Glutamatergic neuron (in vitro differentiated cells): ENCODE results near the gene MCM8. TPM values are rescaled to one million over a fixed set of nuclear protein-coding genes. Genes with fewer than 3 reads are reported as not detected.

Source experiments
- DNase-seq: peaks from one replicate; pipeline ENCODE4 v3.0.0; 2022
- H3K27ac Mint-ChIP-seq: one replicate; pipeline ENCODE4 v1.8.0; 2020; ENCODE audit warnings: mild to moderate bottlenecking, mixed read lengths, inconsistent platforms; ENCODE audit not compliant: unreplicated experiment
- H3K27me3 Mint-ChIP-seq: one replicate; pipeline ENCODE4 v1.8.0; 2020; ENCODE audit warnings: mild to moderate bottlenecking, moderate library complexity, mixed read lengths, inconsistent platforms; ENCODE audit not compliant: unreplicated experiment
- H3K36me3 Mint-ChIP-seq: one replicate; pipeline ENCODE4 v1.8.0; 2020; ENCODE audit warnings: mild to moderate bottlenecking, mixed read lengths, inconsistent platforms; ENCODE audit not compliant: unreplicated experiment
- H3K4me1 Mint-ChIP-seq: one replicate; pipeline ENCODE4 v1.8.0; 2020; ENCODE audit warnings: mild to moderate bottlenecking, low read depth, mixed read lengths, inconsistent platforms; ENCODE audit not compliant: unreplicated experiment
- H3K4me3 Mint-ChIP-seq: one replicate; pipeline ENCODE4 v1.8.0; 2020; ENCODE audit warnings: mild to moderate bottlenecking, mixed read lengths, inconsistent platforms; ENCODE audit not compliant: unreplicated experiment
- H3K9me3 Mint-ChIP-seq: one replicate; pipeline ENCODE4 v1.8.0; 2020; ENCODE audit warnings: mild to moderate bottlenecking, moderate library complexity, mixed read lengths, inconsistent platforms; ENCODE audit not compliant: unreplicated experiment
- total RNA-seq: library from RNA; stranded (reverse); fragmentation: NEBNext Ultra II Directional; extraction: Animal tissue kit (Norgen Biotek cat#: 25700); gene quantifications from one replicate; pipeline ENCODE4 v1.2.1, GENCODE V29; 2021; ENCODE audit not compliant: unreplicated experiment
- TF ChIP-seq, protein P1 (sequence below): fragments of 200-600 bp; sonication (generic); IDR thresholded peaks from one replicate; pipeline ENCODE4 v1.5.0; 2021; ENCODE audit not compliant: partially characterized antibody, unreplicated experiment

The MCM8 gene
- total RNA-seq, 1 donor from 2014 or later, result 10.1 TPM

DNA sequence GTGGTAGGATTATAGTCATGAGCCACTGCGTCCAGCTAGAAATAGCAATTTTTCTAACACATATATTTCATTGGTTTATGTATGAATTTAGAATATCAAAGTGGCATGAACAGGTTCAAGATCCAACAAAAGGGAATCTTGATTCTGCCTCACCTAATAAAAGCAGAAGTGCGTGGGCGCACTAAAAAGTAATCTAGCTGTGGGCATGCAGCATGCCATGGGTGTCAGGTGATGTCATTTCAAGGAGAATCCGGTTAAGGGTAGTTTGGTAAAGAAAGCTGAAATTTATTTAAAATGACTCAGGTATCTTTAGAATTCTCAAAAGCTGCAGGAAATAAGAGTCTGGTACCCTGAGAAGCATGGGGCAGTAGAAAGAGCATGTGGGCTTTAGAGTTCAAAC is 85.8 kb downstream of the MCM8 start:
- Mint-ChIP-seq H3K27me3 (no peaks in the 10 kb centered on the region), H3K36me3 (no peaks in the 10 kb centered on the region), H3K9me3 (no peaks in the 10 kb centered on the region), H3K27ac (no peak overlapping the region), H3K4me1 (no peaks in the 10 kb centered on the region), H3K4me3 (no peak overlapping the region)
- no peak for DNase-seq
- TF ChIP-seq, protein P1, sequence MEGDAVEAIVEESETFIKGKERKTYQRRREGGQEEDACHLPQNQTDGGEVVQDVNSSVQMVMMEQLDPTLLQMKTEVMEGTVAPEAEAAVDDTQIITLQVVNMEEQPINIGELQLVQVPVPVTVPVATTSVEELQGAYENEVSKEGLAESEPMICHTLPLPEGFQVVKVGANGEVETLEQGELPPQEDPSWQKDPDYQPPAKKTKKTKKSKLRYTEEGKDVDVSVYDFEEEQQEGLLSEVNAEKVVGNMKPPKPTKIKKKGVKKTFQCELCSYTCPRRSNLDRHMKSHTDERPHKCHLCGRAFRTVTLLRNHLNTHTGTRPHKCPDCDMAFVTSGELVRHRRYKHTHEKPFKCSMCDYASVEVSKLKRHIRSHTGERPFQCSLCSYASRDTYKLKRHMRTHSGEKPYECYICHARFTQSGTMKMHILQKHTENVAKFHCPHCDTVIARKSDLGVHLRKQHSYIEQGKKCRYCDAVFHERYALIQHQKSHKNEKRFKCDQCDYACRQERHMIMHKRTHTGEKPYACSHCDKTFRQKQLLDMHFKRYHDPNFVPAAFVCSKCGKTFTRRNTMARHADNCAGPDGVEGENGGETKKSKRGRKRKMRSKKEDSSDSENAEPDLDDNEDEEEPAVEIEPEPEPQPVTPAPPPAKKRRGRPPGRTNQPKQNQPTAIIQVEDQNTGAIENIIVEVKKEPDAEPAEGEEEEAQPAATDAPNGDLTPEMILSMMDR, result no peak

DNA sequence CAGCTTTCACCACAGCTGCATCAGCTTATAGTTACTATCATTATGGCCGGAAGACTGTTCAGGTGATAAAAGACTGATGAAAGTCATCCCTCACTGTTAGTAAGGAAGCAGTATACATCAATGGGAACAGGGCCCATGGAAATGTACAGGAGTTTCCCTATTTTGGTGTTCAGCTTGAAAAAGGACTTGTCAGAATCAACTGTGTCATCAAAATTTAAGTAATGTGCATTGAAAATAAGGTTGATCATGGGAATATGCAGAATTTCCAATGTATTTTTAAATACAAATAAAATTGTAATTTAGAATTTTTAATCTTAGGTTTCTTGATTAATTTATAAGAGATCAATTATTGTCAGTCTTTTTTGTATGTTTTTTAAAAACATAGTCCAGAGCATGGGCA is 86.6 kb downstream of the MCM8 start:
- Mint-ChIP-seq H3K9me3 (no peaks in the 10 kb centered on the region), H3K27ac (no peak overlapping the region), H3K4me3 (no peak overlapping the region), H3K4me1 (no peaks in the 10 kb centered on the region), H3K27me3 (no peaks in the 10 kb centered on the region), H3K36me3 (no peaks in the 10 kb centered on the region)
- TF ChIP-seq, protein P1, result no peak
- DNase-seq, result no peak

DNA sequence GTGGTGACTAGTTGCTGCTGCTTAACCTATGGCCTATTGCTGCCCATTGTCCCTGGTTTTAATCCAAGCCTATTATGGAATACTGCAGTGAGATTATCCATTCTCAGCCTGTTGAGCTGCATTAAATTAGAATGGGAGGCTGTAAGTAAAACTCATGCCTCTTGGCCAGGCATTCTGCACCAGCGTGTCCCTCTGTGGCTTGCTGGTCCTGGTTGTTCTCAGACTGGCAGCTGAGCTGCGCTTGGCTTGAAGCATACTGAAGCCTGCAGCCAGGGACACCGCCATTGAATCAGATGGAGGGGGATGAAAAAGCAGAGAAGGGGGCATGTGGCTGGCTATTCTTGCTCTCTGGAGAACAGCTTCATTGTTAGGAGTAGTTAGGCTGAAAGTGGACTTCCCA is 87.8 kb downstream of the MCM8 start:
- H3K9me3 Mint-ChIP-seq, result no peaks in the 10 kb centered on the region
- H3K4me1 Mint-ChIP-seq, result no peaks in the 10 kb centered on the region
- no peak overlapping the region for H3K4me3 Mint-ChIP-seq
- no peak overlapping the region for H3K27ac Mint-ChIP-seq
- no peaks in the 10 kb centered on the region for H3K36me3 Mint-ChIP-seq
- peaks cover 1% of the 10 kb centered on the region for H3K27me3 Mint-ChIP-seq
- DNase-seq, result no peak
- TF ChIP-seq, protein P1, result no peak

DNA sequence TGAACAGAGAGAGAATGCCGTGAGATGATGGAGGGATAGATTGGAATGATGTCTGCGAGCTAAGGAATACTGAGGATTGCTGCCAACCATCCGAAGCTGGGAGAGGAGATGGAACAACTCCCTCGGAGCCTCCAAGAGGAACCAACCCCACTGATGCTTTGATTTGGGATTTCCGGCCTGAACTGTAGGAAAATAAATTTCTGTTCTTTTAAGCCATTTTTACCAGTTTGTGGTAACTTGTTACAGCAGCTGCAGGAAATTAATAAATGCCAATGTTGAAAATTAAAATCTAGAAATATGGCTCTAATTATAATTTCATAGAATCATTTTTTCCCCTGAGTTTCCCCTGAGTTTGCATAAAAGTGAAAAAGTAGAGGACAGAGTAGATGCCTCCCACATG is 89.3 kb downstream of the MCM8 start:
- no peaks in the 10 kb centered on the region for H3K4me1 Mint-ChIP-seq
- peaks cover 1% of the 10 kb centered on the region for H3K27me3 Mint-ChIP-seq
- no peaks in the 10 kb centered on the region for H3K36me3 Mint-ChIP-seq
- no peaks in the 10 kb centered on the region for H3K9me3 Mint-ChIP-seq
- TF ChIP-seq, protein P1, result no peak
- DNase-seq, result no peak
- no peak overlapping the region for H3K27ac Mint-ChIP-seq
- no peak overlapping the region for H3K4me3 Mint-ChIP-seq

DNA sequence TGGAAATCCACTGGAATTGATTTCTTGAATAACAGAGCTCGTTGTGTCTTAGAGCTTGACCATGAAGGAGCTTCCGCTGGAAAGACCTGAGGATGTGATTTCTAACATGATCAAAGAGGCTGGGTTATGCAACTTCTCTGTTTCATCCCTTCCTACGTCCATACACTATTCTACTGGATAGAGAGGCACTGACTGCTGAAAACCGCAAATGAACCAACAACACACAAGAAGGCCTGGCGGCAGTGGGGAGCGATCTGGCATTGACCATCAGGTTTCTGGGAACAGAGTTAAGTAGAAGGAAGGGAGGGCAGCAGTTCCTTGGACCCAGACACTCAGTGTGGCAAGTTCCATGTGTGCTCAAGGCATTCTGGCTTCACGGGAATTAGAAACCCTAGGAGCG is 90.1 kb downstream of the MCM8 start:
- no peaks in the 10 kb centered on the region for H3K4me1 Mint-ChIP-seq
- H3K9me3 Mint-ChIP-seq, result no peaks in the 10 kb centered on the region
- H3K4me3 Mint-ChIP-seq, result no peak overlapping the region
- TF ChIP-seq, protein P1, result no peak
- DNase-seq, result no peak
- H3K27me3 Mint-ChIP-seq, result peaks cover 1% of the 10 kb centered on the region
- no peak overlapping the region for H3K27ac Mint-ChIP-seq
- no peaks in the 10 kb centered on the region for H3K36me3 Mint-ChIP-seq
